Gastroesophageal sphincter (tissue), 4 donors: ENCODE results near the gene TGFBR3. TPM values are rescaled to one million over a fixed set of nuclear protein-coding genes. Genes with fewer than 3 reads are reported as not detected.
A peak's percentile ranks its signal among the peaks of the same experiment; 100 is the strongest.

Source experiments
- ATAC-seq: fragments of 150-250 bp; one replicate; pipeline ENCODE4 v1.9.1; 2016; ENCODE audit warnings: mild to moderate bottlenecking, moderate library complexity
- H3K27ac ChIP-seq, 4 donors: fragments of 200-600 bp; sonication (generic) in 3 of 4; 1 replicate in 3 of 4; 2 replicates in 1 of 4; pipeline ENCODE4 v1.5.1; 2016 to 2019
- H3K27me3 ChIP-seq: fragments of 200-600 bp; sonication (generic); one replicate; pipeline ENCODE4 v1.5.1; 2019
- H3K36me3 ChIP-seq, 2 donors: fragments of 200-600 bp; sonication (generic); one replicate each; pipeline ENCODE4 v1.5.1; 2019; ENCODE audit warnings: control low read depth in 1 of 2
- H3K4me1 ChIP-seq, 3 donors: fragments of 200-600 bp; sonication (generic); 1 replicate in 2 of 3; 2 replicates in 1 of 3; pipeline ENCODE4 v1.5.1; 2016 to 2019; ENCODE audit warnings: control low read depth in 2 of 3
- H3K4me3 ChIP-seq, 2 donors: fragments of 200-600 bp; sonication (generic); one replicate each; pipeline ENCODE4 v1.5.1; 2019; ENCODE audit warnings: mild to moderate bottlenecking in 1 of 2, moderate library complexity in 1 of 2
- H3K9me3 ChIP-seq, 3 donors: fragments of 200-600 bp; sonication (generic); one replicate each; pipeline ENCODE4 v1.5.1; 2017 to 2019; ENCODE audit warnings: control low read depth in 2 of 3
- CTCF ChIP-seq, 4 experiments: fragments of 200-600 bp in 2 of 4; fragments of 450-650 bp in 2 of 4; sonication (generic) in 1 of 4; IDR thresholded peaks; one replicate each; pipeline ENCODE4 v1.5.1; 2017 to 2019; ENCODE audit warnings: antibody characterized with exemption in 4 of 4, mild to moderate bottlenecking in 2 of 4, moderate library complexity in 2 of 4
- EP300 ChIP-seq: sonication (generic); formaldehyde crosslinking; IDR thresholded peaks from one replicate; pipeline ENCODE4 v1.6.1; 2017; ENCODE audit warnings: antibody characterized with exemption, mild to moderate bottlenecking
- POLR2A ChIP-seq, 2 donors: fragments of 450-650 bp; IDR thresholded peaks; one replicate each; pipeline ENCODE4 v1.6.1; 2017; ENCODE audit warnings: antibody characterized with exemption in 2 of 2, mild to moderate bottlenecking in 2 of 2, moderate library complexity in 1 of 2
- POLR2AphosphoS5 ChIP-seq: sonication (generic); formaldehyde crosslinking; IDR thresholded peaks from one replicate; pipeline ENCODE4 v1.6.1; 2017; ENCODE audit warnings: antibody characterized with exemption
- WGBS, 2 donors: methylation state at CpG; one replicate each; pipeline ENCODE4 v1.1.5; 2018; ENCODE audit warnings: low coverage in 1 of 2; 5-methylcytosine and 5-hydroxymethylcytosine counted together
- total RNA-seq, 4 donors: library from RNA; depleted of rRNA; stranded (reverse); fragments of >200 nt; gene quantifications; one replicate each; pipeline ENCODE4 v1.1.0, GENCODE V29; 2016

TGFBR3 gene
- total RNA-seq, 4 donors from 2014 or later = 176 to 315 (median 248) TPM

DNA sequence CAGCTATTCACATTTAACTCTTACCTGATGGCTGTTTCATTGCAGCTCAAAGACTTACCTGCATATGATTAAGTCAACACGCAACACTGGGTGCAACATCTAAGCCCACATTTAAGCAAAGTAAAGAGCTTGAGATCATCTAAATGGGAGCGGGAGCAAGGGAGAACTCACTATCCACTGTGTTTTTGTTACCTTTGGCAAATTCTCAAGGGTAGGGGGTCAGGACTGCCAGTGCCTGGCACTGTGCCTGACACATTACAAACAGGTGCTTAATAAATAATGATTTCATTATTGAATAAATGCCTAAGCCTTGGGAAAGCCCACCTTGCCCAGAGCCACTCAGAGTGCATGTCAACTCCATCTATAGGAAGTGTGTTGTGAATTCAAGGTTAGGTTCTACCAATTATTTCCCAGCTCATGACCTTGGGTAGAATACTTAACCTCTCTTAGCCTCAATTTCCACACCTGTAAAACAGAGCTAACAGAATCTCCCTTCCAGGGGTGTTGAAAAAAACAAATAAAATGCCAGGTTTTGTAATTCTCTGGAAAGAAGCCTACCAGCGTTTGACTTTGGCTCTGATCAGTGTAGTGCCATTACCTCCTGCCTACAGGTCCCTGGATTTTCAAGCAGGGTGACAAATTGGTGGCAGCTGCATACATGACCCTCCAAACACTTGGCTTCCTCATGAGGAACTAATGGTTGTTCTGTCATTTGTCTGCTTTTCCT lies 109.7 kb downstream of the TGFBR3 start:
- H3K27me3 ChIP-seq = no peaks in the 10 kb centered on the region
- H3K36me3 ChIP-seq = no peaks in the 10 kb centered on the region
- H3K27ac ChIP-seq = peak overlapping the region in 3 of 4 donors; percentile 58 to 67 (median 59)
- 88 to 100% methylated on average over 2 to 3 of the region's 3 CpGs for WGBS, 2 donors
- peaks cover 19 to 80% (median 37%) of the 10 kb centered on the region in 3 donors for H3K4me1 ChIP-seq
- H3K9me3 ChIP-seq = no peaks in the 10 kb centered on the region
- no peak for ATAC-seq
- H3K4me3 ChIP-seq = no peak overlapping the region
- no peak for TF ChIP-seq POLR2A (IDR thresholded peaks at IDR 0.05)
- TF ChIP-seq EP300 = no peak
- TF ChIP-seq POLR2AphosphoS5 = no peak
- TF ChIP-seq CTCF (IDR thresholded peaks at IDR 0.05) = no peak

GRCh38 chr1:91775227-91775626 lies 110.7 kb downstream of the TGFBR3 start:
- peak overlapping the region in 3 of 4 donors; percentile 13 to 59 (median 47) for H3K27ac ChIP-seq
- ATAC-seq = no peak
- WGBS, 2 donors = 98 to 100% methylated on average over 6 of the region's 6 CpGs
- H3K36me3 ChIP-seq = no peaks in the 10 kb centered on the region
- no peak overlapping the region for H3K4me3 ChIP-seq
- no peaks in the 10 kb centered on the region for H3K9me3 ChIP-seq
- H3K27me3 ChIP-seq = no peaks in the 10 kb centered on the region
- H3K4me1 ChIP-seq = peaks cover 21 to 80% (median 35%) of the 10 kb centered on the region in 3 donors
- TF ChIP-seq CTCF (IDR thresholded peaks at IDR 0.05) (no peak), POLR2AphosphoS5 (no peak), POLR2A (IDR thresholded peaks at IDR 0.05) (no peak), EP300 (no peak)

GRCh38 chr1:91774520-91775203 lies 111.3 kb downstream of the TGFBR3 start:
- WGBS, 2 donors = 68 to 76% methylated on average over 7 of the region's 7 CpGs
- Histone ChIP-seq H3K4me3 (no peak overlapping the region), H3K9me3 (no peaks in the 10 kb centered on the region), H3K27ac (peak overlapping the region in 3 of 4 donors; percentile 13 to 59 (median 47)), H3K36me3 (no peaks in the 10 kb centered on the region), H3K4me1 (peaks cover 24 to 80% (median 40%) of the 10 kb centered on the region in 3 donors), H3K27me3 (no peaks in the 10 kb centered on the region)
- TF ChIP-seq POLR2AphosphoS5 (peak; percentile 50), CTCF (IDR thresholded peaks at IDR 0.05) (no peak)
- peak; percentile 45 for ATAC-seq

DNA sequence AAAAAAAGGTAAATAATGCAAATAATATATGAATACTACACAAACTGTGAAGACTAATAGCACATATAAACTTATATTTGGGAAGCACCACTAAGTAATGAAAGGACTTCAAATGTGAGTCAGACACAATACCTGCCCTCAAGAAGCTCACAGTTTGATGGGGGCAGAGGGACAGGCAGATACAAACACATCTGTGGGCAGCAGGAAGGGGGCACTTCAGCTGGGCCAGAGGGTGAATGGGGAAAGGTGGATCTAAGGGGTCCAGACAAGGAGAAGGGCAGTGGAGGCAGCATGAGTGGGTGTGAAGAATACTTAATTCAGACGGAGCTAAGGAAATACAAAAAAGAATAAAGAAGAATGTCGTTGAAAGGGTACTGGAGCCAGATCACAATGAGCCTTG lies 114.2 kb downstream of the TGFBR3 start:
- ATAC-seq = no peak
- no peak overlapping the region for H3K4me3 ChIP-seq
- H3K27ac ChIP-seq = peak overlapping the region in 2 of 4 donors; percentile 5 to 31
- no peak for TF ChIP-seq EP300
- H3K4me1 ChIP-seq = peaks cover 24 to 62% (median 25%) of the 10 kb centered on the region in 3 donors
- H3K36me3 ChIP-seq = no peaks in the 10 kb centered on the region
- 80 to 94% methylated on average over 2 of the region's 2 CpGs for whole genome bisulfite sequencing, 2 donors
- no peaks in the 10 kb centered on the region for H3K27me3 ChIP-seq
- no peaks in the 10 kb centered on the region for H3K9me3 ChIP-seq

GRCh38 chr1:91770667-91771268 lies 115.2 kb downstream of the TGFBR3 start:
- 93 to 96% methylated on average over 4 of the region's 4 CpGs for WGBS, 2 donors
- peaks cover 17 to 53% (median 18%) of the 10 kb centered on the region in 3 donors for H3K4me1 ChIP-seq

More at GRCh38 chr1:91770667-91771268, 115.2 kb downstream of the TGFBR3 start:
- no peak for TF ChIP-seq EP300
- no peak for TF ChIP-seq POLR2A (IDR thresholded peaks at IDR 0.05)
- no peak for TF ChIP-seq CTCF (IDR thresholded peaks at IDR 0.05)
- no peak for TF ChIP-seq POLR2AphosphoS5
- no peak overlapping the region for H3K4me3 ChIP-seq
- H3K9me3 ChIP-seq = no peaks in the 10 kb centered on the region
- no peaks in the 10 kb centered on the region for H3K27me3 ChIP-seq
- peak overlapping the region in 3 of 4 donors; percentile 45 to 67 (median 49) for H3K27ac ChIP-seq
- no peaks in the 10 kb centered on the region for H3K36me3 ChIP-seq
- ATAC-seq = no peak
